Chondrocyte (in vitro differentiated cells): Measurements from ENCODE around the gene MACROD2. TPM values are rescaled to one million over a fixed set of nuclear protein-coding genes. Genes with fewer than 3 reads are reported as not detected.

Experiments used
- DNase-seq: peaks from one replicate; pipeline ENCODE4 v3.0.0; 2021; ENCODE audit warnings: mixed read lengths, low spot score
- H3K27ac Mint-ChIP-seq: one replicate; pipeline ENCODE4 v1.8.0; 2021; ENCODE audit warnings: mild to moderate bottlenecking, moderate library complexity, mixed read lengths; ENCODE audit not compliant: unreplicated experiment
- H3K27me3 Mint-ChIP-seq: 2 replicates; pipeline ENCODE4 v1.8.0; 2021; ENCODE audit warnings: low read depth, mixed read lengths
- H3K36me3 Mint-ChIP-seq: 2 replicates; pipeline ENCODE4 v1.8.0; 2021; ENCODE audit warnings: low read depth, mixed read lengths
- H3K4me1 Mint-ChIP-seq: 2 replicates; pipeline ENCODE4 v1.8.0; 2021; ENCODE audit warnings: low read depth, mild to moderate bottlenecking, mixed read lengths
- H3K4me3 Mint-ChIP-seq: one replicate; pipeline ENCODE4 v1.8.0; 2021; ENCODE audit warnings: mild to moderate bottlenecking, moderate library complexity, mixed read lengths; ENCODE audit not compliant: unreplicated experiment
- H3K9me3 Mint-ChIP-seq: 2 replicates; pipeline ENCODE4 v1.8.0; 2021; ENCODE audit warnings: low read depth, mixed read lengths
- total RNA-seq: library from RNA; stranded (reverse); gene quantifications from 3 replicates; pipeline ENCODE4 v1.2.1, GENCODE V29; 2021
- TF ChIP-seq, protein P1 (sequence below): fragments of 200-600 bp; sonication (generic); IDR thresholded peaks from 2 replicates; pipeline ENCODE4 v1.5.0; 2021; ENCODE audit warnings: antibody characterized with exemption, mild to moderate bottlenecking, moderate library complexity

Gene MACROD2
- total RNA-seq, 1 donor from 2014 or later: 3.2 TPM

DNA sequence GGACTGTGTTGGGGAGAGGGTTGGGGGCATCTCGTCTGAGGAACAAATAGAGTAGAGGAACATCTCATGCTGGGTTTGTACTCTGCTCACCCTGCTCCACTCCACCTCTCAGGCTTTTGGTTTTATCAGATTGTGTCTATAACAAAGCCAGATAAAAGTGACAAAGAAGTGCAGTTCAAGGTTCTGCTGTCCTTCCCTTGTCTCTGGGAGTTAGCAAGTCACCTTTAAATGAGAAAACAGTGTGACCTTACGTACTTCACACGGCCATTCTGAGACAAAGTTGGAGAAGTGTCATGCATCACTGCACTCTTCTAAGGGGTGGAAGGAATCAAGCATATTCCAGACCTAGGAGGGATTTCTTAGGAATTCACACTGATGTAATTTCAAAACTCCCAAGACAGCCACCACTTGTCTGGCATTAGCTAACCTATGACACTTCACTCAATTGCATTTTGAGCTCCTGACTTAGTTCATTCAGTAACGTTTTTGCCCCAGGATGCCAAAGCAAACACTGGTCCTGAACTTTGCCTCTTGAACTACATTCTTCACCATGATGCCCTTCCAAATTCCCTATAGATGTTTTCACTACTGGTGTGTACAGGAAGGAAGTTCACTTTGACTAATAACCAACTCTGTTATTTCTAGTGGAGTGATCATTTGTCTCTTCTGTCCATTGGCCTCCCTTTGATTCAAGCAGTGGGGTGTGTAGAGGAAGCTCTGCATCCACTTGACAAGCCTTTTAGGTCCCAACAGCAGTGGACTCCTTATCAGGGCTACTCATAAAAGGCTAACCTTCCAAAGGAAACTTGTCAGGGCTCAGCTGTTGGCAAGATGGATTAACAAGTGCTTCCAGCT, 989.7 kb downstream of the MACROD2 start:
- Mint-ChIP-seq H3K27me3 (no peaks in the 10 kb centered on the region), H3K4me1 (peaks cover 8% of the 10 kb centered on the region), H3K4me3 (no peak overlapping the region), H3K27ac (no peak overlapping the region), H3K9me3 (peaks cover 18% of the 10 kb centered on the region), H3K36me3 (peaks cover 4% of the 10 kb centered on the region)
- TF ChIP-seq, protein P1, sequence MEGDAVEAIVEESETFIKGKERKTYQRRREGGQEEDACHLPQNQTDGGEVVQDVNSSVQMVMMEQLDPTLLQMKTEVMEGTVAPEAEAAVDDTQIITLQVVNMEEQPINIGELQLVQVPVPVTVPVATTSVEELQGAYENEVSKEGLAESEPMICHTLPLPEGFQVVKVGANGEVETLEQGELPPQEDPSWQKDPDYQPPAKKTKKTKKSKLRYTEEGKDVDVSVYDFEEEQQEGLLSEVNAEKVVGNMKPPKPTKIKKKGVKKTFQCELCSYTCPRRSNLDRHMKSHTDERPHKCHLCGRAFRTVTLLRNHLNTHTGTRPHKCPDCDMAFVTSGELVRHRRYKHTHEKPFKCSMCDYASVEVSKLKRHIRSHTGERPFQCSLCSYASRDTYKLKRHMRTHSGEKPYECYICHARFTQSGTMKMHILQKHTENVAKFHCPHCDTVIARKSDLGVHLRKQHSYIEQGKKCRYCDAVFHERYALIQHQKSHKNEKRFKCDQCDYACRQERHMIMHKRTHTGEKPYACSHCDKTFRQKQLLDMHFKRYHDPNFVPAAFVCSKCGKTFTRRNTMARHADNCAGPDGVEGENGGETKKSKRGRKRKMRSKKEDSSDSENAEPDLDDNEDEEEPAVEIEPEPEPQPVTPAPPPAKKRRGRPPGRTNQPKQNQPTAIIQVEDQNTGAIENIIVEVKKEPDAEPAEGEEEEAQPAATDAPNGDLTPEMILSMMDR: no peak
- DNase-seq: no peak

DNA sequence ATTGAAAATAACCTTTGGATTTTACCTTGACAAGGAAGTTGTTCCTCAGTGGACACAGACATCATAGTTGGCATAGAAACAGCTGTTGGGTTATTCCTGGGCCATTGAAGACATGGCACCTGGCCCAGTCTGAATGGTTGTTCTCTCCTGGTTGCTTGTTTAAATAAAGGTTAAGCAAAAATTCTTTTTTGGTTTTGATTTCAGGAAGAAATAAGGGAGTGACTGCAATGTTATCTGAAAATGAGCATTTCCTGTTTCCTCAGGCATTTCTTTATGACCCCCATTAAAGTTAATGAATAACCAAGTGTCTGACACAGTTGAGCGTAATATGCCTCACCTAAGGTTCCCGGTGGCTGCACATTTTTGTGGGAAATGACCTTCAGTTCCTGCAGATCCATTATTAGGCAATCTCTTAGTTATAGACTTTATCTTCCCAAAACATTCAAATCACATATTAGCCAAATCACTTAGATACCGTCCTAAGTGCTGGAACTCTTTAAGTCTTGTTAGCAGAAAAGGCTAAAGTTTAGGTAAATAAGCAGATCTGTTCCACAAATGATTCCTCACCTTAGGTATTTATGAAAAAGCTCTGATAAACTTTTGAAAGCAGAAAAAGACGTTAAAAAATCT, 990.8 kb downstream of the MACROD2 start:
- no peaks in the 10 kb centered on the region for H3K27me3 Mint-ChIP-seq
- TF ChIP-seq, protein P1: no peak
- peaks cover 18% of the 10 kb centered on the region for H3K9me3 Mint-ChIP-seq
- peaks cover 4% of the 10 kb centered on the region for H3K36me3 Mint-ChIP-seq
- H3K27ac Mint-ChIP-seq: no peak overlapping the region
- H3K4me1 Mint-ChIP-seq: peaks cover 8% of the 10 kb centered on the region
- H3K4me3 Mint-ChIP-seq: no peak overlapping the region
- no peak for DNase-seq

DNA sequence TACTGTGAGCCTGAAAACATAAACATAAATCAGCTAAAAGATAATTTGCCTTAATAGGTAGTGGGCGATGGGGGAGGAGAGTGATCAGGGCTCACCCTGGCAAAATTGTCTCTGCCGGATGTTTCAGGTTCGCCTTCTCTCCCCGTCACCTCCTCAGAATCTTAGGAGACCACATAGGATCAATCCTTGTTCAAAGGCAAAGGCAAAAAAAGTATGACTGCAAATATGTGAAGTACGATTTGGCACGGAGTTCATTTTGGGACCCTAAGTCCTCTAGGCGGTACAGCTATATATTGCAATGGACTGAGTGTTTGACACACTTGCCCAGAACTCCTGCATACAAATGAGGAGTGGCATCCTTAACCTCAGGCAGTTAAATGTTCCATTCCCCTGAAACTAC, 991.3 kb downstream of the MACROD2 start:
- Mint-ChIP-seq H3K4me1 (peaks cover 10% of the 10 kb centered on the region), H3K27me3 (no peaks in the 10 kb centered on the region), H3K27ac (no peak overlapping the region), H3K9me3 (peaks cover 15% of the 10 kb centered on the region), H3K36me3 (peaks cover 4% of the 10 kb centered on the region), H3K4me3 (no peak overlapping the region)
- no peak for DNase-seq
- TF ChIP-seq, protein P1: no peak

DNA sequence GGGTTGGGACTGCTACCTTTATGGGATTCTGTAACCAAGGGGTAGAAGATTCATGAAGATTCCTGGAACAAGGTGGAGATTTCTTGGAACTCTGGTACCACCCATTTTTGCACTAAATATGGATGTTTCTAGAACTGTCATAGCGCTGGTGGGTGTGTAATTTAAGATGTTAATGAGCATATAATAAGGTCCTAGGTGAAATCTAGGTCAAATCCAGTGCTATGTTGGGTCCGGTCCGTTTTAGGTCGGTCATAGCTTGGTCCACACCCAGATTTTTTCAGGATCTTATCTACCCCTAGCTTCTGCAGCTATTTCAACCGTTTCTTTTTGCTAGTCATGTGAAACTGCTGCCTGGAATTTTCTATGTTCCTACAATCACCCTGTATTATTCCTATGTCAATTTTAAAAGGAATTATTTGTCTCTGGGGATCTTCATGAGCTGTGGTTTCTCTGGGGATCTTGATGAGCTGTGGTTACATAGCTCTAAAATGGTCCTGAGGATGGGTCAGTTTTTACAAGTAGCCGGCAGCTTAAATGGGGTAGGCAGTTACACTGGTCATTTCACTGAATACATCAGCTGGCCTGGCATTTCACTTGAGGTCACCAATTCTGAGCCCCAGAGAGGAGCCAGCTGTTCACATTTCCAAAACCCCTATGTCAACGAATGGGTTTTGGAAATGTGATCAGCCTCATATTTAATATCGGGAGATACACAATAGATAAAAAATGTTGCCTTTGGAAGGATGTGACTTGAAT, 994.4 kb downstream of the MACROD2 start:
- no peaks in the 10 kb centered on the region for H3K27me3 Mint-ChIP-seq
- H3K9me3 Mint-ChIP-seq: no peaks in the 10 kb centered on the region
- DNase-seq: no peak
- H3K27ac Mint-ChIP-seq: no peak overlapping the region
- H3K4me3 Mint-ChIP-seq: no peak overlapping the region
- TF ChIP-seq, protein P1: no peak
- H3K36me3 Mint-ChIP-seq: no peaks in the 10 kb centered on the region
- H3K4me1 Mint-ChIP-seq: peaks cover 19% of the 10 kb centered on the region

DNA sequence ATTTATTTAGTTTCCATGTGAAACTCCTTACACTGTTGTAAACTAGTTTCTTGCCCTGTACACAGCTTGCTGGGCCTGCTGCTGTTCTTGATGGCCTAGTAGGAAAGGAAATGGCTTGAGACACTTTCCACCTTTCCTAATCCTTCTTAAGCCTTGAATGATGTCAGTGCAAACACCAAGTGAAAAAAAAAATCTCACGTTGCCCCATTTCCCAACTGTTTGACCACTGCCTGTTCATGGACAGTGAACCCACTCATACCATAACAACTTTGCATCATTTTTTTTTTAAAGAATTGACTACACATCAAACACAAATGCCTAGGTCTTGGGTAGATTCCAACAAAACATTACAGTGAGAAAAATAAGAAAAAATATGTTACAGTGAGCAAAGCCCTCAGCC, 995.7 kb downstream of the MACROD2 start:
- Mint-ChIP-seq H3K9me3 (peaks cover 4% of the 10 kb centered on the region), H3K4me1 (peaks cover 14% of the 10 kb centered on the region), H3K4me3 (no peak overlapping the region), H3K27me3 (no peaks in the 10 kb centered on the region), H3K27ac (no peak overlapping the region), H3K36me3 (no peaks in the 10 kb centered on the region)
- TF ChIP-seq, protein P1: no peak
- DNase-seq: no peak
